ENCODE measurements around the gene HNRNPLL.

DNA sequence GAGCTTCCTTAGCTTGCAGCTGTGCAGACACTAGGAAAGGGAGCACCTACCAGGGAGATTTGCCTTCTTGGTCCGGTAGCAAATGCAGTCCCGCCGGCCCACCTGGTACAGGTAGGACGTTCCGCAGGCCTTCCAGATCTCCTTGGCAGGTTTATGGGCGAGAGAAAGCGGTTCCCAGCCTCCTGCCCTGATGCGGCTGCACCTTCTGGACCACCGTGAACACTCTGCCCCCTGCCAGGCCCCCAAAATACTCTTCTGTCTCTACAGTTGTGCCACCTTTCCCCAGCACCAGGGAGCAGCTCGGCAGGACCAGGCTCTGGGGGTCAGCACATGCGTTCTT lies 67.4 kb downstream of the HNRNPLL start:
- TF ChIP-seq, protein P1, sequence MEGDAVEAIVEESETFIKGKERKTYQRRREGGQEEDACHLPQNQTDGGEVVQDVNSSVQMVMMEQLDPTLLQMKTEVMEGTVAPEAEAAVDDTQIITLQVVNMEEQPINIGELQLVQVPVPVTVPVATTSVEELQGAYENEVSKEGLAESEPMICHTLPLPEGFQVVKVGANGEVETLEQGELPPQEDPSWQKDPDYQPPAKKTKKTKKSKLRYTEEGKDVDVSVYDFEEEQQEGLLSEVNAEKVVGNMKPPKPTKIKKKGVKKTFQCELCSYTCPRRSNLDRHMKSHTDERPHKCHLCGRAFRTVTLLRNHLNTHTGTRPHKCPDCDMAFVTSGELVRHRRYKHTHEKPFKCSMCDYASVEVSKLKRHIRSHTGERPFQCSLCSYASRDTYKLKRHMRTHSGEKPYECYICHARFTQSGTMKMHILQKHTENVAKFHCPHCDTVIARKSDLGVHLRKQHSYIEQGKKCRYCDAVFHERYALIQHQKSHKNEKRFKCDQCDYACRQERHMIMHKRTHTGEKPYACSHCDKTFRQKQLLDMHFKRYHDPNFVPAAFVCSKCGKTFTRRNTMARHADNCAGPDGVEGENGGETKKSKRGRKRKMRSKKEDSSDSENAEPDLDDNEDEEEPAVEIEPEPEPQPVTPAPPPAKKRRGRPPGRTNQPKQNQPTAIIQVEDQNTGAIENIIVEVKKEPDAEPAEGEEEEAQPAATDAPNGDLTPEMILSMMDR (IDR thresholded peaks at IDR 0.05), result no peak
- TF ChIP-seq POLR2A (IDR thresholded peaks at IDR 0.05), result no peak

Data from uterus (tissue), 2 donors.